A549 (cell line): ENCODE results near the gene SYNPO2. TPM values are rescaled to one million over a fixed set of nuclear protein-coding genes. Genes with fewer than 3 reads are reported as not detected.

Source experiments
- ATAC-seq, 2 experiments: fragments of 200-7000 bp in 1 of 2; fragments of >200 bp in 1 of 2; cut with Nextera tagmentation in 1 of 2; cut with Tn5 transposase in 1 of 2; 3 replicates each; pipeline versions ENCODE4 v1.8.0 to v1.9.1; 2018 to 2020; ENCODE audit warnings: mild to moderate bottlenecking in 1 of 2, moderate library complexity in 1 of 2
- CTCF ChIA-PET: fragments of 300-600 bp; sonication (Branson Sonifier 250); formaldehyde crosslinking; extraction: SDS; loops from one replicate; lab custom pipeline; 2021; ENCODE audit warnings: antibody characterized with exemption, inconsistent platforms; lab: Yijun Ruan, JAX
- POLR2A ChIA-PET: fragments of 350-600 bp; formaldehyde crosslinking; extraction: SDS; loops from one replicate; lab custom pipeline; 2021; ENCODE audit warnings: antibody characterized with exemption, inconsistent platforms; lab: Yijun Ruan, JAX
- DNase-seq, 2 experiments: peaks; one replicate each; pipeline versions ENCODE4 v3.0.0 to v3.0.0-alpha.2; 2011 to 2016; ENCODE audit warnings: low read depth in 1 of 2, low spot score in 1 of 2
- FAIRE-seq: peaks from 2 replicates; lab custom pipeline; 2011; peaks lifted over from hg19 to GRCh38; lab: Jason Lieb, UNC
- H3K27ac ChIP-seq, 2 experiments: fragments of >200 bp; sonication (Bioruptor Twin); formaldehyde crosslinking; 3 replicates each; pipeline ENCODE4 v1.5.1; 2016 to 2017
- H3K4me1 ChIP-seq: fragments of >200 bp; sonication (Bioruptor Twin); formaldehyde crosslinking; 3 replicates; pipeline ENCODE4 v1.6.1; 2016
- H3K4me2 ChIP-seq: fragments of >200 bp; sonication (Bioruptor Twin); formaldehyde crosslinking; 3 replicates; pipeline ENCODE4 v1.6.1; 2016
- H3K4me3 ChIP-seq: fragments of >200 bp; sonication (Bioruptor Twin); formaldehyde crosslinking; 3 replicates; pipeline ENCODE4 v1.5.1; 2016
- H3K9me3 ChIP-seq: fragments of >200 bp; sonication (Bioruptor Twin); formaldehyde crosslinking; 3 replicates; pipeline ENCODE4 v1.6.1; 2016
- CBX2 ChIP-seq: fragments of 200-600 bp; sonication (generic); IDR thresholded peaks from 2 replicates; pipeline ENCODE4 v1.6.1; 2016; ENCODE audit warnings: low read depth, mild to moderate bottlenecking, borderline replicate concordance
- CBX8 ChIP-seq: fragments of 200-600 bp; sonication (generic); IDR thresholded peaks from 2 replicates; pipeline ENCODE4 v1.6.1; 2016
- CEBPB ChIP-seq, 2 experiments: fragments of >200 bp in 1 of 2; sonication (Bioruptor Twin) in 1 of 2; formaldehyde crosslinking in 1 of 2; IDR thresholded peaks; 2 replicates each; pipeline ENCODE4 v1.6.1; 2012 to 2016
- CHD2 ChIP-seq: fragments of 150-350 bp; IDR thresholded peaks from 2 replicates; pipeline ENCODE4 v1.6.1; 2014; ENCODE audit warnings: low read length; ENCODE audit not compliant: partially characterized antibody
- CTCF ChIP-seq: fragments of >200 bp; sonication (Bioruptor Twin); formaldehyde crosslinking; IDR thresholded peaks from 3 replicates; pipeline ENCODE4 v1.5.1; 2016
- EHMT2 ChIP-seq: fragments of 200-600 bp; sonication (generic); IDR thresholded peaks from 2 replicates; pipeline ENCODE4 v1.6.1; 2016; ENCODE audit warnings: antibody characterized with exemption, low read depth, mild to moderate bottlenecking, moderate library complexity
- ELK1 ChIP-seq: fragments of 150-350 bp; IDR thresholded peaks from 2 replicates; pipeline ENCODE4 v1.6.1; 2014; ENCODE audit warnings: low read depth, mild to moderate bottlenecking, low read length
- EP300 ChIP-seq, 2 experiments: fragments of >200 bp; sonication (Bioruptor Twin); formaldehyde crosslinking; IDR thresholded peaks; 2 replicates in 1 of 2; 3 replicates in 1 of 2; pipeline ENCODE4 v1.6.1; 2016 to 2017
- FOSB ChIP-seq: fragments of 250-450 bp; sonication (Bioruptor Pico); IDR thresholded peaks from 2 replicates; pipeline ENCODE4 v1.5.0; 2020; ENCODE audit warnings: mild to moderate bottlenecking, moderate library complexity
- FOXS1 ChIP-seq: fragments of 250-450 bp; sonication (Bioruptor Pico); IDR thresholded peaks from 2 replicates; pipeline ENCODE4 v1.5.0; 2020; ENCODE audit warnings: mild to moderate bottlenecking, moderate library complexity
- GATA3 ChIP-seq: IDR thresholded peaks from 2 replicates; pipeline ENCODE4 v1.6.1; 2012; ENCODE audit warnings: borderline replicate concordance
- HDAC2 ChIP-seq: fragments of 200-600 bp; sonication (generic); IDR thresholded peaks from 2 replicates; pipeline ENCODE4 v1.6.1; 2016
- HOXA7 ChIP-seq: fragments of 250-450 bp; sonication (Bioruptor Pico); IDR thresholded peaks from 2 replicates; pipeline ENCODE4 v1.5.0; 2020; ENCODE audit warnings: mild to moderate bottlenecking, moderate library complexity
- HOXB5 ChIP-seq: fragments of 250-450 bp; sonication (Bioruptor Pico); IDR thresholded peaks from 2 replicates; pipeline ENCODE4 v1.5.0; 2020; ENCODE audit warnings: mild to moderate bottlenecking, moderate library complexity
- JUN ChIP-seq, 2 experiments: fragments of >200 bp; sonication (Bioruptor Twin); formaldehyde crosslinking; IDR thresholded peaks; 2 replicates in 1 of 2; 3 replicates in 1 of 2; pipeline ENCODE4 v1.6.1; 2016 to 2017
- MAZ ChIP-seq: fragments of 150-350 bp; IDR thresholded peaks from 2 replicates; pipeline ENCODE4 v1.6.1; 2014; ENCODE audit warnings: antibody characterized with exemption, low read depth, low read length, borderline replicate concordance
- NFE2L2 ChIP-seq: fragments of 150-350 bp; conservative IDR thresholded peaks from 2 replicates; pipeline ENCODE4 v1.6.1; 2014; ENCODE audit warnings: low read length
- NR3C1 ChIP-seq: fragments of >200 bp; sonication (Bioruptor Twin); formaldehyde crosslinking; IDR thresholded peaks from 3 replicates; pipeline ENCODE4 v1.6.1; 2017
- PHF8 ChIP-seq: fragments of 200-600 bp; sonication (generic); IDR thresholded peaks from 2 replicates; pipeline ENCODE4 v1.6.1; 2016; ENCODE audit warnings: low read depth, mild to moderate bottlenecking, antibody characterized with exemption, moderate library complexity, borderline replicate concordance
- POLR2A ChIP-seq: IDR thresholded peaks from 2 replicates; pipeline ENCODE4 v1.6.1; 2012; ENCODE audit warnings: mild to moderate bottlenecking, low read length
- POLR2AphosphoS2 ChIP-seq: conservative IDR thresholded peaks from 2 replicates; pipeline ENCODE4 v1.6.1; 2012; ENCODE audit warnings: low read length, improper control_type of control experiment, inconsistent platforms
- RAD21 ChIP-seq, 2 experiments: fragments of >200 bp in 1 of 2; sonication (Bioruptor Twin) in 1 of 2; formaldehyde crosslinking in 1 of 2; IDR thresholded peaks in 1 of 2; conservative IDR thresholded peaks in 1 of 2; 2 replicates in 1 of 2; 3 replicates in 1 of 2; pipeline ENCODE4 v1.6.1; 2012 to 2018; ENCODE audit warnings: inconsistent platforms in 1 of 2
- REST ChIP-seq: fragments of 200-600 bp; sonication (generic); IDR thresholded peaks from 2 replicates; pipeline ENCODE4 v1.6.1; 2016; ENCODE audit warnings: antibody characterized with exemption, mild to moderate bottlenecking, moderate library complexity
- RFX5 ChIP-seq: fragments of 450-650 bp; IDR thresholded peaks from 2 replicates; pipeline ENCODE4 v1.7.1; 2014; ENCODE audit warnings: antibody characterized with exemption, mild to moderate bottlenecking, moderate library complexity
- RNF2 ChIP-seq: fragments of 200-600 bp; sonication (generic); IDR thresholded peaks from 2 replicates; pipeline ENCODE4 v1.6.1; 2016; ENCODE audit warnings: low read depth, mild to moderate bottlenecking, antibody characterized with exemption, moderate library complexity, borderline replicate concordance
- TP53 ChIP-seq: fragments of 250-450 bp; sonication (Bioruptor Pico); IDR thresholded peaks from 2 replicates; pipeline ENCODE4 v1.5.0; 2021; ENCODE audit warnings: mild to moderate bottlenecking, moderate library complexity
- ZNF302 ChIP-seq: fragments of 250-450 bp; sonication (Bioruptor Pico); IDR thresholded peaks from 2 replicates; pipeline ENCODE4 v1.9.0; 2021; ENCODE audit warnings: inconsistent platforms, mild to moderate bottlenecking, moderate library complexity
- ZSCAN20 ChIP-seq: fragments of 250-450 bp; sonication (Bioruptor Pico); IDR thresholded peaks from 2 replicates; pipeline ENCODE4 v1.8.0; 2022; ENCODE audit warnings: mild to moderate bottlenecking, moderate library complexity
- WGBS: methylation state at CpG from one replicate; pipeline ENCODE4 v1.1.6; 2017; ENCODE audit errors: missing lambda C conversion rate; 5-methylcytosine and 5-hydroxymethylcytosine counted together
- polyA plus RNA-seq, 4 experiments: library from polyadenylated mRNA; depleted of rRNA in 3 of 4; stranded (reverse); fragments of >200 nt; fragmentation: RNase III in 1 of 4; extraction: RNeasy Plus Mini Kit Qiagen cat#74134 plus additional on column Dnase treatment in 1 of 4; gene quantifications; 2 replicates in 3 of 4; 3 replicates in 1 of 4; pipeline ENCODE4 v1.2.3, GENCODE V29; 2011 to 2017

SYNPO2 gene
- polyA plus RNA-seq, 2 of the 4 experiments (the other 2 are of a cell fraction): 2.5 to 8.8 TPM

- H3K27ac ChIP-seq: no peak overlapping the region
- H3K9me3 ChIP-seq: no peaks in the 10 kb centered on the region
- H3K4me2 ChIP-seq: no peak overlapping the region
- ChIA-PET CTCF (interaction anchor here (1.3 kb wide), 1 partner anchor 301 kb away, joined by 4 read pairs; no protein-coding TSS in a partner anchor), POLR2A (no interaction called here)
- ATAC-seq (no peak), DNase-seq (no peak), FAIRE-seq (no peak)
- H3K4me1 ChIP-seq: peaks cover 27% of the 10 kb centered on the region
- TF ChIP-seq HOXA7 (CRISPR knock-in tag): no peak
- TF ChIP-seq ELK1: no peak
- no peak for TF ChIP-seq CBX2
- no peak for TF ChIP-seq POLR2AphosphoS2
- no peak for TF ChIP-seq CTCF
- TF ChIP-seq POLR2A: no peak
- no peak for TF ChIP-seq EHMT2
- no peak for TF ChIP-seq NFE2L2
- TF ChIP-seq FOSB (CRISPR knock-in tag): no peak
- TF ChIP-seq NR3C1: no peak
- no peak for TF ChIP-seq HDAC2
- TF ChIP-seq ZSCAN20 (CRISPR knock-in tag): no peak
- no peak overlapping the region for H3K4me3 ChIP-seq
- 68% methylated on average over 5 of the region's 5 CpGs for WGBS
These were observed 96.7 kb downstream of the SYNPO2 start for GRCh38 chr4:118985170-118986000.

- 80% methylated on average over 1 of the region's 1 CpG for WGBS
- ATAC-seq (no peak), FAIRE-seq (no peak), DNase-seq (no peak)
- POLR2A ChIA-PET: no interaction called here
- peak overlapping the region; percentile 3; the same call in 2 of the 3 replicates for H3K4me2 ChIP-seq
- CTCF ChIA-PET: interaction anchor here (1.5 kb wide), 1 partner anchor 38 kb away, joined by 4 read pairs; no protein-coding TSS in a partner anchor
- H3K9me3 ChIP-seq: no peaks in the 10 kb centered on the region
- no peak for TF ChIP-seq RNF2
- TF ChIP-seq NFE2L2: no peak
- TF ChIP-seq REST: no peak
- TF ChIP-seq ZNF302: no peak
- no peak for TF ChIP-seq TP53 (CRISPR knock-in tag)
- no peak for TF ChIP-seq FOXS1 (CRISPR knock-in tag)
- no peak for TF ChIP-seq RFX5
- no peak for TF ChIP-seq CHD2
- no peak for TF ChIP-seq HDAC2
- no peak for TF ChIP-seq NR3C1
- no peak for TF ChIP-seq RAD21 (conservative IDR thresholded peaks at IDR 0.05 in 1 of 2, IDR thresholded peaks at IDR 0.05 in 1 of 2)
- no peak for TF ChIP-seq CEBPB (IDR thresholded peaks at IDR 0.05)
- no peak for TF ChIP-seq GATA3
- no peak for TF ChIP-seq MAZ
- no peak for TF ChIP-seq HOXB5
- TF ChIP-seq PHF8: no peak
- TF ChIP-seq CBX8: no peak
- TF ChIP-seq EP300 (IDR thresholded peaks at IDR 0.05): no peak
- TF ChIP-seq HOXA7 (CRISPR knock-in tag): no peak
- TF ChIP-seq JUN (IDR thresholded peaks at IDR 0.05): no peak
- H3K4me3 ChIP-seq: no peak overlapping the region
- H3K27ac ChIP-seq: peak overlapping the region in 1 of 2 experiments; percentile 2; a peak in 1 of 6 replicates
- H3K4me1 ChIP-seq: peaks cover 24% of the 10 kb centered on the region
These were observed 99.4 kb downstream of the SYNPO2 start for GRCh38 chr4:118987959-118988634.
